Measurements from ENCODE around the gene KNSTRN.

KNSTRN gene

DNA sequence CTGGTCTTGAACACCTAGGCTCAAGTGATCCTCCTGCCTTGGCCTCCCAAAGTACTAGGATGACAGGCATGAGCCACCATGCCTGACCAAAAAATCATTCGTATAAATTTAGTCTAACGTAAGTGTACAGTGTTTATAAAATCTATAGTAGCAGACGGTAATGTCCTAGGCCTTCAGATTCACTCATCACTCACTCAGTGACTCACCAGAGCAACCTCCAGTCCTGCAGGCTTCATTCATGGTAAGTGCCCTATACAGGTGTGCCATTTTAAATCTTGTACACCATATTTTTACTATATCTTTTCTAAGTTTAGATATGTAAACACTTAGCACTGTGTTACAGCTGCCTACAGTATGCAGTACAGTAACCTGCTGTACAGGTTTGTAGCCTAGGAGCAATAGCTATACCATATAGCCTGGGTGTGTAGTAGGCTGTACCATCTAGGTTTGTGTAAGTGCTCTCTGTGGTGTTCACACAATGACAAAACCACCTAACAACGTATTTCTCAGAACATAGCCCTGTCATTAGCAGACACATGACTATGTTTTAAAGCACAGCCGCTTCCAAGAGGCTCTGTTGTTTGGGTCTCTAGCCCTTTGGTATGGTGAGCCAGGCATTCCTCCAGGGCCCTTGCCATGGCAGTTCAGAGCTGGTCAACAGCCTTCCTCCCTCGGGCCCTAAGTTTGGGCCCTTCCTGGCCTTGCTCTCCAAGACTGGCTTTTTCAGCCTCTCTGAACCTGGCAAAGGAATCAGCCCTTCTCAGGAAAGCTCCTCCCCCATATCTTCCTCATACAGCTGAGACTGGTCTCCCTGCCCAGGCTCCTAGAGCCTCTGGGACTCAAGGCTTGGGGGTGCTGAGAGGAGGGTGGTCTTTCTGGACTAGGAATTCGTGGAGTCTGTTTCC is 39.9 kb upstream of the KNSTRN start:
- TF ChIP-seq, protein P1, sequence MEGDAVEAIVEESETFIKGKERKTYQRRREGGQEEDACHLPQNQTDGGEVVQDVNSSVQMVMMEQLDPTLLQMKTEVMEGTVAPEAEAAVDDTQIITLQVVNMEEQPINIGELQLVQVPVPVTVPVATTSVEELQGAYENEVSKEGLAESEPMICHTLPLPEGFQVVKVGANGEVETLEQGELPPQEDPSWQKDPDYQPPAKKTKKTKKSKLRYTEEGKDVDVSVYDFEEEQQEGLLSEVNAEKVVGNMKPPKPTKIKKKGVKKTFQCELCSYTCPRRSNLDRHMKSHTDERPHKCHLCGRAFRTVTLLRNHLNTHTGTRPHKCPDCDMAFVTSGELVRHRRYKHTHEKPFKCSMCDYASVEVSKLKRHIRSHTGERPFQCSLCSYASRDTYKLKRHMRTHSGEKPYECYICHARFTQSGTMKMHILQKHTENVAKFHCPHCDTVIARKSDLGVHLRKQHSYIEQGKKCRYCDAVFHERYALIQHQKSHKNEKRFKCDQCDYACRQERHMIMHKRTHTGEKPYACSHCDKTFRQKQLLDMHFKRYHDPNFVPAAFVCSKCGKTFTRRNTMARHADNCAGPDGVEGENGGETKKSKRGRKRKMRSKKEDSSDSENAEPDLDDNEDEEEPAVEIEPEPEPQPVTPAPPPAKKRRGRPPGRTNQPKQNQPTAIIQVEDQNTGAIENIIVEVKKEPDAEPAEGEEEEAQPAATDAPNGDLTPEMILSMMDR (IDR thresholded peaks at IDR 0.05; ENCODE audit: low read depth, low read length) = no peak
- DNase-seq (ENCODE audit: extremely low read depth, low read depth) = no peak

DNA sequence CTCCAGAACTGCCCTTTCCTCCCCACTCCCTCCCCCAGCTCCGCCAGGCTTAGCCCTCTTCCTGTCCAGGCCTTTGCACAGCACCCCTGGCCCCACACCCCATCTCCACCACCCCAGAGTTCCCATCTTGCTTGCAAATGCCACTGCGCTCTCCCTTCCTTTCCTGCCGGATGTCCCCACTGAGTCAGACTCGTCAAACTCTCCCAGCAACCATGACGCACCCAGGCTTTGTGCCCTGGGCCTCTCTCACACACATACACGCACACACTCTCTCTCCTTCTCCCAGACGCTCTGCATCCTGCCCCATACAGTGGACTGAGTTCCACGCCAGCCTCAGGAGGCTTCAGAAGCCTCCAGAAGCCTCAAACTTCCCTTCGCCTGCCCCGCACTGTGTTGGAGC is 39.0 kb upstream of the KNSTRN start:
- TF ChIP-seq, protein P1 (IDR thresholded peaks at IDR 0.05; ENCODE audit: low read depth, low read length) = no peak
- no peak for DNase-seq (ENCODE audit: extremely low read depth, low read depth)

DNA sequence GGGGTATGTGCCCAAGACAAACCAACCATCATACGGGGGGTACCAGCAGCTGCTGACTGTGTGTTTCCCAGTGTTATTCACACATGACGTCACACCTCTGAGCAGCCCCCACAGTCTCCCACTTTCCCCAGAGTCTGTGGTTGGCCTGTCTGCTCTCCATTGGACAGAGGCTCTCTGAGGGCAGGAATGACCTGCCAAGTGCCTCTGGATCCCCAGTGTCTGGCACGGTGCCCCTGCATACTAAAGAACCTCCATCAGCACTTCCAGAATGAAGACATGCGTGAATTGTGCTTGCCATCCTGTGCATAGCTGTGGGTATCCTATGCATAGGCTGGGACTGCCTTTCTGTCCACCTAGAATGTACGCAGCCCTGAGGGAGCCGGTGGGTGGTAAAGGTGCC is 38.3 kb upstream of the KNSTRN start:
- TF ChIP-seq, protein P1 (IDR thresholded peaks at IDR 0.05; ENCODE audit: low read depth, low read length) = no peak
- DNase-seq (ENCODE audit: extremely low read depth, low read depth) = no peak

DNA sequence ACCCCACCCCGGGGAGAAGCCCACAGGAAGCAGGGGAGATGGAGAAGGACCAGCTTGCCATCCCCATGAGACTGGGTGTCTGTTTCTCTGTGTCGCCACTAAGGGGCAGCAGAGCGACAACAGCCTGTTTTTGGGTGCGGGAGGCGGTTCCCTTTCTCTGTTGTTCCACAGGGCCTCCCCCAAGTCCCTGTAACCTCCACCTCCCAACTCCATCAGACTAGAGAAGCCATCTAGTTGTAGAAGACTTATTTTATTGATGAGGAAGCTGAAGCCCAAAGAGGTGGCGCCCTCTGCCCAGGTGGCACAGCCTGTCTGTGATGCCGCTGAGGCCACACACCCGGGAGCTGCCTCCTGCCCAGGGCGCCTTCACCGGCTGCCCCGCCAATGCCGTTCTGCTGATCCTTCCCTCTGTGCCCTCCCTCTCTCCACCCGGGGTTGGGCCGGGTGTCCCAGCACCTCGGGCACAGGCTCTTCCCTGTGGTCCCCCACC is 37.8 kb upstream of the KNSTRN start:
- DNase-seq (ENCODE audit: extremely low read depth, low read depth) = no peak
- TF ChIP-seq, protein P1 (IDR thresholded peaks at IDR 0.05; ENCODE audit: low read depth, low read length) = peak; percentile 78

DNA sequence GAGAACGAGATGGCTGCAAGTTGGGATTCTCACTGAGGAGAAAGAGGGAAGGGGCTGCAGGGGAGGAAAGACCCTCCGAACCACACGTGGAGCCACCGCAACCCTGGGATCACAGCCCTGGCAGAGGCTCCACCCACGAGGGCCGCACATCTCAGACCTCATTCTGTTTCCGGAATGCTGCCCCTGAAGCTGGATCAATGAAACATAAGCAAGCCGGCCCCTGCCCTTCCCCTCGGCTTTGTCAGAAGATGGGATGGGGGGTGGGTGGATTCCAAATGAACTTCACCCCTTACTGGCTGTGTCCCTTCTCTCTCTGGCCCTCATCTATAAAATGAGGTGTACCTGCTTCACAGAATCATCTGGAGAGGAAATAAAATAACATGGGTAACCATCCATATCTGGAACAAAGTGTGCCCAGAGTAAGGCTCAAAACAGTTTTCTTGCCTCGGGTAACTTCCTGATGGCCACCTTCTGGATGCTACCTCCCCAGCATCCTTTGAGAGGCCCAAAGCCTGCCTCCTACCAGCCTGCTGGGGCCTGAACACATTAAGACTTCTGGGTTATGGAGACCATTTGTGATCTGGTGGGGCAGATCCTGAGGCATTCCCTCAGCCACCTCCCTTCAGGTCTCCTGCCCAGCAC is 37.2 kb upstream of the KNSTRN start:
- TF ChIP-seq, protein P1 (IDR thresholded peaks at IDR 0.05; ENCODE audit: low read depth, low read length) = no peak
- DNase-seq (ENCODE audit: extremely low read depth, low read depth) = no peak

DNA sequence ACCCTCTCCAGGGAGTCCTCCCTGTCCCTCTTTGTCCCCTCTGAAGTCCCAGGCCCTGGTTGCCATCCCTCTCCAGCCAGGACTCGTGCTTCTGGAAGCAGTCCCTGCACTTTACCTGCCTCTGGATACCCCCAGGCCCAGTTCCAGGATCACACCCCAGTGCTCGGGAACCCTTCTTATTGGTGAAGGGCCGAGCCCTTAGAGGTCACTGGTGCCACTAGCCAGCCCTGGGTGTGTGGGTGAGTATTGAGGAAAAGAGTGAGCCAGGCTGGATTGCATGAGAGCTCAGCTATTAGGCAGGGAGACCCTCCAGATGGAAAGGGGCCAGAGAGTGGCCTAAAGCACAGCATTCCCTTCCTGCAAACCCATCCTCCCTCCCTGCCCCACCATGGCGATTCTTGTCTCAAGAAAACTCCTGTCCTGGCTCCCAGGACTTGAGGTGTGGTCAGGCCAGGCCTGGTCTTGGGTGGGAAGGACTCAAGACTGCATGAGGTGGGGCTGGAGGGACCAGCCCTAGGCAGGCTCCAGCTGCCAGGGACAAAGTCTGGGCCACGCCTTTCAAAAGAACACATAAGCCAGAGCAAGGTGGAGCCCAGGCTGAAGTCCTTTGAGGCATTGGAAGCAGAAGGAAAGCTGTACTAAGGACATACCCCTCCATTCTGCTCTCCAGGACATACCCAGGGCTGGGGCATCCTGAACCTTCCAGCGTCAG is 36.5 kb upstream of the KNSTRN start:
- TF ChIP-seq, protein P1 (IDR thresholded peaks at IDR 0.05; ENCODE audit: low read depth, low read length) = no peak
- DNase-seq (ENCODE audit: extremely low read depth, low read depth) = no peak
